ENCODE data around the gene SYP. TPM values are rescaled to one million over a fixed set of nuclear protein-coding genes. Genes with fewer than 3 reads are reported as not detected.
"Not testable (repeated sequence)": the region's sequence is repeated elsewhere in the genome, so short reads cannot be mapped to it uniquely, and the experiment has no call there.

The SYP gene
- total and polyA plus RNA-seq, 3 donors from 2014 or later, result 1.7 to 3.4 (median 2.5) TPM

GRCh38 chrX:49176421-49177326 lies 23.3 kb downstream of the SYP start:
- H3K4me1 ChIP-seq, result no peaks in the 10 kb centered on the region
- WGBS, 2 donors, result 43 to 70% methylated on average over 7 to 26 of the region's 27 CpGs
- no peak for DNase-seq
- no peaks in the 10 kb centered on the region for H3K27me3 ChIP-seq
- no peaks in the 10 kb centered on the region for H3K9me3 ChIP-seq
- H3K4me3 ChIP-seq, result no peak overlapping the region
- H3K36me3 ChIP-seq (ENCODE audit: low read depth, missing control alignments), result no peaks in the 10 kb centered on the region
- H3K27ac ChIP-seq, result no peak overlapping the region
- TF ChIP-seq CTCF (IDR thresholded peaks at IDR 0.05) (no peak), POLR2A (IDR thresholded peaks at IDR 0.05) (no peak)
- intact Hi-C loops (cut with DNase I; ENCODE audit: low total_unique reads), result no loop called here

- H3K4me3 ChIP-seq, result no peak overlapping the region
- H3K27me3 ChIP-seq, result no peaks in the 10 kb centered on the region
- H3K9me3 ChIP-seq, result no peaks in the 10 kb centered on the region
- intact Hi-C loops (cut with DNase I; ENCODE audit: low total_unique reads), result no loop called here
- H3K36me3 ChIP-seq (ENCODE audit: low read depth, missing control alignments), result no peaks in the 10 kb centered on the region
- TF ChIP-seq POLR2A (IDR thresholded peaks at IDR 0.05) (no peak), CTCF (IDR thresholded peaks at IDR 0.05) (no peak)
- H3K4me1 ChIP-seq, result no peaks in the 10 kb centered on the region
- DNase-seq, result no peak
- 65% methylated on average over 28 of the region's 43 CpGs; no CpG with 5 or more reads in 1 of the 2 donors for WGBS, 2 donors
- no peak overlapping the region for H3K27ac ChIP-seq
These were observed 24.3 kb downstream of the SYP start for GRCh38 chrX:49175435-49176274.

GRCh38 chrX:49174723-49175122 lies 25.3 kb downstream of the SYP start:
- Histone ChIP-seq H3K4me3 (no peak overlapping the region), H3K36me3 (ENCODE audit: low read depth, missing control alignments) (no peaks in the 10 kb centered on the region), H3K4me1 (no peaks in the 10 kb centered on the region), H3K27me3 (no peaks in the 10 kb centered on the region), H3K27ac (no peak overlapping the region), H3K9me3 (no peaks in the 10 kb centered on the region)
- intact Hi-C loops (cut with DNase I; ENCODE audit: low total_unique reads), result no loop called here
- WGBS, 2 donors, result 64 to 70% methylated on average over 3 of the region's 3 CpGs
- TF ChIP-seq POLR2A (IDR thresholded peaks at IDR 0.05) (no peak), CTCF (IDR thresholded peaks at IDR 0.05) (no peak)
- no peak for DNase-seq

- DNase-seq; H3K27me3 ChIP-seq; intact Hi-C loops (cut with DNase I; ENCODE audit: low total_unique reads); H3K4me3 ChIP-seq; H3K36me3 ChIP-seq (ENCODE audit: low read depth, missing control alignments); H3K4me1 ChIP-seq; H3K9me3 ChIP-seq; H3K27ac ChIP-seq: not testable (repeated sequence)
- WGBS, 2 donors, result 92% methylated on average over 7 of the region's 8 CpGs; no CpG with 5 or more reads in 1 of the 2 donors
These were observed 26.4 kb downstream of the SYP start for GRCh38 chrX:49173544-49173943.

GRCh38 chrX:49172280-49172780 lies 27.7 kb downstream of the SYP start:
- intact Hi-C loops (cut with DNase I; ENCODE audit: low total_unique reads), result no loop called here
- DNase-seq, result peak; percentile 82
- no peaks in the 10 kb centered on the region for H3K27me3 ChIP-seq
- H3K27ac ChIP-seq, result peak overlapping the region; percentile 72 to 83
- H3K36me3 ChIP-seq (ENCODE audit: low read depth, missing control alignments), result no peaks in the 10 kb centered on the region
- H3K4me1 ChIP-seq, result no peaks in the 10 kb centered on the region
- peak overlapping the region; percentile 48 to 64 for H3K4me3 ChIP-seq
- no peaks in the 10 kb centered on the region for H3K9me3 ChIP-seq
- TF ChIP-seq POLR2A (IDR thresholded peaks at IDR 0.05) (no peak), CTCF (IDR thresholded peaks at IDR 0.05) (no peak)
- WGBS, 2 donors, result 0% methylated on average over 7 to 16 of the region's 37 CpGs

All from testis (tissue), 3 donors.